Activated CD4-positive, alpha-beta T cell treated with anti-CD3 and anti-CD28 coated beads for 24 hours (primary cell): ENCODE data around the gene TTC24.
"Not testable (repeated sequence)": the region's sequence is repeated elsewhere in the genome, so short reads cannot be mapped to it uniquely, and the experiment has no call there.

ENCODE experiments used
- DNase-seq, 2 donors: peaks; one replicate each; pipeline ENCODE4 v3.0.0-alpha.2; 2020; ENCODE audit warnings: low read depth in 2 of 2

Gene TTC24

GRCh38 chr1:156587927-156588326 lies 8.4 kb downstream of the TTC24 start:
- not testable (repeated sequence) for DNase-seq

GRCh38 chr1:156589546-156589945 lies 10.0 kb downstream of the TTC24 start:
- DNase-seq, result no peak

GRCh38 chr1:156590326-156591180 lies 11.0 kb downstream of the TTC24 start:
- DNase-seq, result no peak

GRCh38 chr1:156591181-156591431 lies 11.6 kb downstream of the TTC24 start:
- no peak for DNase-seq

GRCh38 chr1:156591432-156592157 lies 12.1 kb downstream of the TTC24 start, which contains the start of gene NAXE:
Gene NAXE (plus strand): TSS chr1:156591776. CDS start chr1:156591805, 29 bp downstream.
- peak; percentile 52 to 62 for DNase-seq

- no peak for DNase-seq
These were observed 12.8 kb downstream of the TTC24 start for GRCh38 chr1:156592158-156592909.

- DNase-seq, result no peak
These were observed 13.6 kb downstream of the TTC24 start for GRCh38 chr1:156592910-156593660.

- DNase-seq, result no peak
These were observed 14.1 kb downstream of the TTC24 start for GRCh38 chr1:156593661-156593989.

- no peak for DNase-seq
These were observed 14.7 kb downstream of the TTC24 start for GRCh38 chr1:156594190-156594589.

- DNase-seq, result no peak
These were observed 15.5 kb downstream of the TTC24 start for GRCh38 chr1:156595016-156595415.

- no peak for DNase-seq
These were observed 16.9 kb downstream of the TTC24 start for GRCh38 chr1:156596426-156596825.

- DNase-seq, result no peak
These were observed 18.6 kb downstream of the TTC24 start for GRCh38 chr1:156598125-156598524.

- no peak for DNase-seq
These were observed 19.4 kb downstream of the TTC24 start for GRCh38 chr1:156598731-156599432.

GRCh38 chr1:156599811-156600210 lies 20.3 kb downstream of the TTC24 start:
- no peak for DNase-seq

- no peak for DNase-seq
These were observed 21.2 kb downstream of the TTC24 start for GRCh38 chr1:156600733-156601121.

GRCh38 chr1:156601122-156601830 lies 21.8 kb downstream of the TTC24 start, which contains the start of gene GPATCH4:
Gene GPATCH4 (minus strand): TSS chr1:156601479.
- DNase-seq, result peak; percentile 66 to 68

GRCh38 chr1:156601892-156602291 lies 22.4 kb downstream of the TTC24 start:
- DNase-seq, result no peak

GRCh38 chr1:156602557-156602993 lies 23.1 kb downstream of the TTC24 start:
- DNase-seq, result no peak

- DNase-seq, result not testable (repeated sequence)
These were observed 27.8 kb downstream of the TTC24 start for GRCh38 chr1:156607344-156607743.

GRCh38 chr1:156608036-156608674 lies 28.6 kb downstream of the TTC24 start:
- peak; percentile 31 to 48 for DNase-seq
